Body of pancreas (tissue), 4 donors: Measurements from ENCODE around the gene DPP7.

Experiments
- POLR2A ChIP-seq, 3 donors: fragments of 450-650 bp; IDR thresholded peaks; one replicate each; pipeline ENCODE4 v1.6.1; 2016; ENCODE audit warnings: antibody characterized with exemption in 3 of 3, mild to moderate bottlenecking in 2 of 3
- TF ChIP-seq, protein P1 (sequence below), 7 experiments: fragments of 450-650 bp in 4 of 7; fragments of 200-600 bp in 3 of 7; sonication (generic) in 3 of 7; IDR thresholded peaks; one replicate each; pipeline ENCODE4 v1.5.1; 2016 to 2019; ENCODE audit warnings: antibody characterized with exemption in 7 of 7

DNA sequence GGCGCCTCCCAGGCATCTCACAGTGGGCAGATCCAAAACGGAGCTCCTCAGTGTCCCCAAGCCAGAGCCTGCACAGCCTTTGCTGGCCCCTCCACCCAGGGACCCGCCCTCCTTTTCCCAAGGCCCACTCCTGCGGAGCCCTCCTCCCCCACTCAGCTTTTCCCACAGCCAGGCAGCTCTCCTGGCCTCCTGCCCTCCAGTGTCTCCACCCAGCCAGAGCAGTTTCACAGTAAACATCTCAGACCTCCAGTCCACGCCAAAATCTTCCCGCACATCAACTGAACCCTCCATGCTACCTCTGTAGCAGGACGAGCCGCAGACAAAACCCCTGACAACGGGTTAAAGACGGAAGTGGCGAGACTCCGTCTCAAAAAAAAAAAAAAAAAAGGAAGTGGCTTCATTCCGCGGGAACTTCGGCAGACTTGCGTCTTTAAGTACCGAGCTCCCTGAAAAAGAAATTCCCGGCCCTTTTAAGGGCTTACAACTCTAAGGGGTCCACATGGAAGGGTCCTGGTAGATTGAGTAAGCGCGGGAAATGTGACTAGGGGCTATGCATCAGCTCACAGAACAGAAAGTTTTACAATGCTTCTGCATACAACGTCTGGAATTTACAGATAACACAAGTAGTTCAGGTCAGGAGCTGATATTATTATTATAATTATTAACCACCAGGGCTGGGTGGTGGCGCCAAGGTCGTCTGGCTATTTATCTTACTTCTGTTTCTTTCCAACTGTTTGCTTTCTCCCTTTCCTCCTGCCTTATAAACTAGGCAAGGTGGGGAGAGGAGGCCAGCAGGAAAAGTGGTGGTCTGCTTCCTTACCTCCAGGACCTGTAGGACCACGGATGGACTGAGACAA lies 13.0 kb upstream of the DPP7 start:
- TF ChIP-seq, protein P1, sequence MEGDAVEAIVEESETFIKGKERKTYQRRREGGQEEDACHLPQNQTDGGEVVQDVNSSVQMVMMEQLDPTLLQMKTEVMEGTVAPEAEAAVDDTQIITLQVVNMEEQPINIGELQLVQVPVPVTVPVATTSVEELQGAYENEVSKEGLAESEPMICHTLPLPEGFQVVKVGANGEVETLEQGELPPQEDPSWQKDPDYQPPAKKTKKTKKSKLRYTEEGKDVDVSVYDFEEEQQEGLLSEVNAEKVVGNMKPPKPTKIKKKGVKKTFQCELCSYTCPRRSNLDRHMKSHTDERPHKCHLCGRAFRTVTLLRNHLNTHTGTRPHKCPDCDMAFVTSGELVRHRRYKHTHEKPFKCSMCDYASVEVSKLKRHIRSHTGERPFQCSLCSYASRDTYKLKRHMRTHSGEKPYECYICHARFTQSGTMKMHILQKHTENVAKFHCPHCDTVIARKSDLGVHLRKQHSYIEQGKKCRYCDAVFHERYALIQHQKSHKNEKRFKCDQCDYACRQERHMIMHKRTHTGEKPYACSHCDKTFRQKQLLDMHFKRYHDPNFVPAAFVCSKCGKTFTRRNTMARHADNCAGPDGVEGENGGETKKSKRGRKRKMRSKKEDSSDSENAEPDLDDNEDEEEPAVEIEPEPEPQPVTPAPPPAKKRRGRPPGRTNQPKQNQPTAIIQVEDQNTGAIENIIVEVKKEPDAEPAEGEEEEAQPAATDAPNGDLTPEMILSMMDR (IDR thresholded peaks at IDR 0.05): peak in 5 of 7 experiments; percentile 7 to 41 (median 36)
- peak in 2 of 3 donors; percentile 68 to 76 for TF ChIP-seq POLR2A (IDR thresholded peaks at IDR 0.05)
